Measurements from ENCODE around the gene SKAP2. TPM values are rescaled to one million over a fixed set of nuclear protein-coding genes. Genes with fewer than 3 reads are reported as not detected.

SKAP2 gene
- polyA plus RNA-seq, 1 of the 3 experiments (the other 2 are of a cell fraction) = 0.69 TPM

GRCh38 chr7:26691406-26691805 lies 173.0 kb downstream of the SKAP2 start:
- Histone ChIP-seq H3K9me3 (no peaks in the 10 kb centered on the region), H3K79me2 (ENCODE audit: insufficient read depth) (no peaks in the 10 kb centered on the region), H2AFZ (ENCODE audit: low read depth) (no peak overlapping the region), H3K9me2 (no peaks in the 10 kb centered on the region), H3K4me3 (ENCODE audit: low read depth in 2 of 2, low read length in 1 of 2) (no peak overlapping the region), H3K27ac (ENCODE audit: low read depth in 2 of 2, low read length in 1 of 2) (no peak overlapping the region), H3K36me3 (replicated peaks in 1 of 2; ENCODE audit: control insufficient read depth in 1 of 2, insufficient read depth in 2 of 2, low read length in 1 of 2) (no peaks in the 10 kb centered on the region), H3K27me3 (ENCODE audit: insufficient read depth) (no peaks in the 10 kb centered on the region; the same call in 1 of the 2 replicates), H3K4me1 (ENCODE audit: control insufficient read depth in 1 of 2, insufficient read depth in 2 of 2, low read depth in 1 of 2, low read length in 1 of 2) (peaks cover 0 to 11% of the 10 kb centered on the region in 2 experiments; a peak in 2 of 4 replicates), H3K4me2 (no peak overlapping the region), H3K9ac (no peak overlapping the region), H4K20me1 (ENCODE audit: insufficient read depth) (no peaks in the 10 kb centered on the region), H3F3A (replicated peaks; ENCODE audit: insufficient read depth) (no peaks in the 10 kb centered on the region)
- ChIA-PET CTCF (interaction anchor here (0.7 to 8.1 kb wide), 8 partner anchors 10 to 1406 kb away, joined by 3 to 77 read pairs (median 6); no protein-coding TSS in a partner anchor), POLR2A (no interaction called here)
- 26% methylated on average over 2 of the region's 2 CpGs for WGBS (ENCODE audit: low lambda C conversion rate)
- DNase-seq = no peak
- TF ChIP-seq, protein P1, sequence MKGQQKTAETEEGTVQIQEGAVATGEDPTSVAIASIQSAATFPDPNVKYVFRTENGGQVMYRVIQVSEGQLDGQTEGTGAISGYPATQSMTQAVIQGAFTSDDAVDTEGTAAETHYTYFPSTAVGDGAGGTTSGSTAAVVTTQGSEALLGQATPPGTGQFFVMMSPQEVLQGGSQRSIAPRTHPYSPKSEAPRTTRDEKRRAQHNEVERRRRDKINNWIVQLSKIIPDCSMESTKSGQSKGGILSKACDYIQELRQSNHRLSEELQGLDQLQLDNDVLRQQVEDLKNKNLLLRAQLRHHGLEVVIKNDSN (IDR thresholded peaks at IDR 0.05; ENCODE audit: borderline replicate concordance, low read depth) = no peak
- TF ChIP-seq ELF1 (IDR thresholded peaks at IDR 0.05) (no peak), GATA2 (CRISPR knock-in tag; IDR thresholded peaks at IDR 0.05) (no peak), MXI1 (IDR thresholded peaks at IDR 0.05; ENCODE audit: low read depth, low read length) (no peak), EP300 (IDR thresholded peaks at IDR 0.05; ENCODE audit: borderline replicate concordance in 1 of 2, low read depth in 1 of 2, low read length in 1 of 2) (no peak), FOXJ3 (CRISPR knock-in tag; IDR thresholded peaks at IDR 0.05) (no peak), RCOR1 (IDR thresholded peaks at IDR 0.05; ENCODE audit: low read length) (no peak), TAF1 (IDR thresholded peaks at IDR 0.05; ENCODE audit: borderline replicate concordance, low read depth, low read length) (no peak), EZH2phosphoT487 (IDR thresholded peaks at IDR 0.05; ENCODE audit: borderline replicate concordance, low read depth) (no peak), SIN3A (IDR thresholded peaks at IDR 0.05; ENCODE audit: borderline replicate concordance, low read depth, low read length) (no peak), MAX (IDR thresholded peaks at IDR 0.05; ENCODE audit: low read depth) (no peak), FOSL2 (IDR thresholded peaks at IDR 0.05; ENCODE audit: borderline replicate concordance, low read depth) (no peak), TEAD4 (IDR thresholded peaks at IDR 0.05; ENCODE audit: borderline replicate concordance, insufficient read depth) (no peak), MEF2A (IDR thresholded peaks at IDR 0.05; ENCODE audit: borderline replicate concordance, low read depth) (no peak), FOXM1 (IDR thresholded peaks at IDR 0.05; ENCODE audit: low read depth) (no peak), GABPA (IDR thresholded peaks at IDR 0.05; ENCODE audit: low read depth) (no peak), RXRA (IDR thresholded peaks at IDR 0.05; ENCODE audit: borderline replicate concordance, low read depth) (no peak)

DNA sequence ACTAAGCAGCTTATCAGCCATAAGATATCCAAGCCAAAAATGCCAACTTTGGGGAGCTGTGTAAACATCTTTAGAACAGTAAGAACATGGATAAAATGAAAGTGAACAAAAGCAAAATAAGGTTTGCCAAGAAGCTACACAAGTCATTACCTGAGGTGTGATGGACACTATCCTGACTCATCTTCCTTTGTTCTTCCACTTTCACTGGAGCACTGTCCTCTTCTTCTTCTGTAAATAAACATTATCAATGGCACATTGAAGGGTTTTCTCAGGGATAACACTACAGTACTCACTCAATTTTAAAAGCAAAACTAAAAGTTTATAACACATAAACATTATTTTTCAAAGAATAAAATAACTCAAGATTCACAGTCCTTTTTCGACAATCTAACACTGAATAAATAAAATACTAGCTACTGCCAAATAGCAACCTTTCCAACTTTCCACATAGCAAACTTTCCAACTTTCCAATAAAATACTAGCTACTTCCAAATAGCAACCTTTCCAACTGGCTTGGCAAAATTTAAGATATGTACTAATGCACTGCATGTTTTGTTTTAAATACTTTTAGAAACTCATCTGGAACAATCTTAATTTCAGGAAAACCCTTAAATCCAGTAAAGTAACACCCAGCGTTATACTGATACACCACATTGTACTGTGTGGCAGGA lies 174.1 kb downstream of the SKAP2 start:
- H4K20me1 ChIP-seq (ENCODE audit: insufficient read depth) = no peaks in the 10 kb centered on the region
- H3K4me3 ChIP-seq (ENCODE audit: low read depth in 2 of 2, low read length in 1 of 2) = no peak overlapping the region
- 74% methylated on average over 2 of the region's 2 CpGs for WGBS (ENCODE audit: low lambda C conversion rate)
- no peak overlapping the region for H3K9ac ChIP-seq
- peaks cover 0 to 11% of the 10 kb centered on the region in 2 experiments; a peak in 2 of 4 replicates for H3K4me1 ChIP-seq (ENCODE audit: control insufficient read depth in 1 of 2, insufficient read depth in 2 of 2, low read depth in 1 of 2, low read length in 1 of 2)
- H3K9me2 ChIP-seq = no peaks in the 10 kb centered on the region
- ChIA-PET POLR2A (no interaction called here), CTCF (interaction anchor here (0.9 to 8.1 kb wide), 7 partner anchors 9 to 797 kb away, joined by 3 to 77 read pairs (median 3); no protein-coding TSS in a partner anchor)
- no peaks in the 10 kb centered on the region for H3K36me3 ChIP-seq (replicated peaks in 1 of 2; ENCODE audit: control insufficient read depth in 1 of 2, insufficient read depth in 2 of 2, low read length in 1 of 2)
- no peak overlapping the region for H3K27ac ChIP-seq (ENCODE audit: low read depth in 2 of 2, low read length in 1 of 2)
- no peak overlapping the region for H2AFZ ChIP-seq (ENCODE audit: low read depth)
- H3K79me2 ChIP-seq (ENCODE audit: insufficient read depth) = no peaks in the 10 kb centered on the region
- H3K4me2 ChIP-seq = no peak overlapping the region
- peaks cover 3% of the 10 kb centered on the region; the same call in 1 of the 2 replicates for H3K27me3 ChIP-seq (ENCODE audit: insufficient read depth)
- no peak for DNase-seq
- no peaks in the 10 kb centered on the region for H3K9me3 ChIP-seq
- no peaks in the 10 kb centered on the region for H3F3A ChIP-seq (replicated peaks; ENCODE audit: insufficient read depth)
- TF ChIP-seq YY1 (IDR thresholded peaks at IDR 0.05; ENCODE audit: low read depth) (no peak), SIN3A (IDR thresholded peaks at IDR 0.05; ENCODE audit: borderline replicate concordance, low read depth, low read length) (no peak), REST (IDR thresholded peaks at IDR 0.05; ENCODE audit: low read depth, low read length) (no peak), NFIC (IDR thresholded peaks at IDR 0.05; ENCODE audit: borderline replicate concordance) (no peak), FOXJ3 (CRISPR knock-in tag; IDR thresholded peaks at IDR 0.05) (no peak), FOXM1 (IDR thresholded peaks at IDR 0.05; ENCODE audit: low read depth) (no peak), ELF1 (IDR thresholded peaks at IDR 0.05) (no peak), GABPA (IDR thresholded peaks at IDR 0.05; ENCODE audit: low read depth) (no peak), TCF12 (IDR thresholded peaks at IDR 0.05) (no peak)
- TF ChIP-seq, protein P2, sequence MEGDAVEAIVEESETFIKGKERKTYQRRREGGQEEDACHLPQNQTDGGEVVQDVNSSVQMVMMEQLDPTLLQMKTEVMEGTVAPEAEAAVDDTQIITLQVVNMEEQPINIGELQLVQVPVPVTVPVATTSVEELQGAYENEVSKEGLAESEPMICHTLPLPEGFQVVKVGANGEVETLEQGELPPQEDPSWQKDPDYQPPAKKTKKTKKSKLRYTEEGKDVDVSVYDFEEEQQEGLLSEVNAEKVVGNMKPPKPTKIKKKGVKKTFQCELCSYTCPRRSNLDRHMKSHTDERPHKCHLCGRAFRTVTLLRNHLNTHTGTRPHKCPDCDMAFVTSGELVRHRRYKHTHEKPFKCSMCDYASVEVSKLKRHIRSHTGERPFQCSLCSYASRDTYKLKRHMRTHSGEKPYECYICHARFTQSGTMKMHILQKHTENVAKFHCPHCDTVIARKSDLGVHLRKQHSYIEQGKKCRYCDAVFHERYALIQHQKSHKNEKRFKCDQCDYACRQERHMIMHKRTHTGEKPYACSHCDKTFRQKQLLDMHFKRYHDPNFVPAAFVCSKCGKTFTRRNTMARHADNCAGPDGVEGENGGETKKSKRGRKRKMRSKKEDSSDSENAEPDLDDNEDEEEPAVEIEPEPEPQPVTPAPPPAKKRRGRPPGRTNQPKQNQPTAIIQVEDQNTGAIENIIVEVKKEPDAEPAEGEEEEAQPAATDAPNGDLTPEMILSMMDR (IDR thresholded peaks at IDR 0.05) = no peak
